Common myeloid progenitor, CD34-positive (primary cell): Measurements from ENCODE around the gene NAPA.
A peak's percentile ranks its signal among the peaks of the same experiment; 100 is the strongest.

ENCODE experiments used
- CTCF ChIA-PET: fragments of 350-600 bp; sonication (Branson Sonifier 250); formaldehyde crosslinking; loops from one replicate; lab custom pipeline; 2021; ENCODE audit warnings: antibody characterized with exemption; lab: Charles Lee
- POLR2A ChIA-PET: fragments of 350-600 bp; sonication (Branson Sonifier 250); formaldehyde crosslinking; loops from one replicate; lab custom pipeline; 2021; ENCODE audit warnings: antibody characterized with exemption; lab: Charles Lee
- DNase-seq, 3 donors: peaks; one replicate each; pipeline versions ENCODE4 v3.0.0 to v3.0.0-alpha.2; 2013
- H3K27ac ChIP-seq, 2 experiments: 1 replicate in 1 of 2; 2 replicates in 1 of 2; pipeline ENCODE4 v1.7.0; 2013; ENCODE audit warnings: inconsistent platforms in 2 of 2, low read length in 2 of 2, mild to moderate bottlenecking in 2 of 2, low read depth in 1 of 2, moderate library complexity in 1 of 2; ENCODE audit not compliant: severe bottlenecking in 2 of 2, insufficient read depth in 1 of 2, poor library complexity in 1 of 2
- H3K27me3 ChIP-seq, 5 experiments: replicated peaks in 2 of 5; 1 replicate in 3 of 5; 2 replicates in 2 of 5; pipeline versions ENCODE4 v1.6.1 to v1.7.0; 2013; ENCODE audit warnings: low read length in 4 of 5, mild to moderate bottlenecking in 2 of 5, moderate library complexity in 2 of 5, inconsistent platforms in 1 of 5; ENCODE audit not compliant: insufficient read depth in 5 of 5, control insufficient read depth in 4 of 5
- H3K36me3 ChIP-seq, 4 experiments: 1 replicate in 2 of 4; 2 replicates in 2 of 4; pipeline versions ENCODE4 v1.6.1 to v1.7.0; 2013; ENCODE audit warnings: low read length in 3 of 4, control low read depth in 1 of 4, mild to moderate bottlenecking in 1 of 4; ENCODE audit not compliant: control insufficient read depth in 4 of 4, insufficient read depth in 4 of 4
- H3K4me1 ChIP-seq, 4 experiments: 1 replicate in 3 of 4; 2 replicates in 1 of 4; pipeline versions ENCODE4 v1.6.1 to v1.7.1; 2013; ENCODE audit warnings: low read length in 3 of 4, mild to moderate bottlenecking in 3 of 4, control low read depth in 1 of 4, inconsistent platforms in 1 of 4, moderate library complexity in 1 of 4; ENCODE audit not compliant: control insufficient read depth in 4 of 4, insufficient read depth in 4 of 4; ENCODE audit errors: control extremely low read depth in 1 of 4
- H3K4me3 ChIP-seq, 7 experiments: 1 replicate in 4 of 7; 2 replicates in 3 of 7; pipeline versions ENCODE4 v1.5.1 to v1.7.0; 2013; ENCODE audit warnings: mild to moderate bottlenecking in 7 of 7, low read length in 6 of 7, moderate library complexity in 6 of 7, inconsistent platforms in 2 of 7, low read depth in 2 of 7, control low read depth in 1 of 7; ENCODE audit not compliant: insufficient read depth in 4 of 7, control insufficient read depth in 1 of 7; ENCODE audit errors: extremely low read depth in 1 of 7
- H3K9me3 ChIP-seq, 5 experiments: 1 replicate in 4 of 5; 2 replicates in 1 of 5; pipeline versions ENCODE4 v1.6.1 to v1.7.1; 2013; ENCODE audit warnings: low read length in 4 of 5, mild to moderate bottlenecking in 2 of 5, inconsistent platforms in 1 of 5, low read depth in 1 of 5, moderate library complexity in 1 of 5; ENCODE audit not compliant: control insufficient read depth in 4 of 5, insufficient read depth in 2 of 5; ENCODE audit errors: control extremely low read depth in 1 of 5
- WGBS: methylation state at CpG from one replicate; pipeline ENCODE4 v1.1.5; 2013; ENCODE audit not compliant: insufficient coverage; 5-methylcytosine and 5-hydroxymethylcytosine counted together

The NAPA gene

DNA sequence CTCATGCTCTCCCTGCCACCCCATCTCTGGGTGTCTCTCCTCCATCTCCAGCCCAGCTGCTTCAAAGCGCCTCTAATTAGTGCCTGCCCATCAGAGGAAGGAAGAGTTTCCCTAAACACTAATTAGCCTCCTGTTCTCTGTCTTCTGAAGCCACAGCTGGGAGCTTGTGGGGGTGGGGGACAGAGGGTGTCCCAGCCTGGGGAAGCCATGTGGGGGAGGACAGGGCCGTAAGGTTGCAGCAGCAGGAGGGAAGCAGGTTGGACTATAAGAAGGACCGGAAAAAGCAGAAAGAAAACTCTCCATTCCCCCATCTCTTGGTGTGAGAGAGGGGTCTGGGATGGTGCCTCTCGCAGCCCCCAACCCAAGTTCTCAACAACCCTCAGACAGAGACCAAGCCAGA is 69.3 kb downstream of the NAPA start:
- Histone ChIP-seq H3K36me3 (no peaks in the 10 kb centered on the region), H3K27me3 (peaks cover 3 to 87% (median 30%) of the 10 kb centered on the region in 5 experiments), H3K4me1 (peaks cover 2 to 32% (median 31%) of the 10 kb centered on the region in 4 experiments), H3K9me3 (peaks cover 0 to 2% (median 0%) of the 10 kb centered on the region in 5 experiments), H3K4me3 (peak overlapping the region in 3 of 7 experiments; percentile 13 to 51 (median 40)), H3K27ac (no peak overlapping the region)
- ChIA-PET CTCF (interaction anchor here (1.2 to 3.2 kb wide), 2 partner anchors 9 to 70 kb away, joined by 3 to 13 read pairs; partner anchors contain the start of gene NAPA), POLR2A (no interaction called here)
- 50% methylated on average over 1 of the region's 4 CpGs for WGBS
- DNase-seq: no peak

DNA sequence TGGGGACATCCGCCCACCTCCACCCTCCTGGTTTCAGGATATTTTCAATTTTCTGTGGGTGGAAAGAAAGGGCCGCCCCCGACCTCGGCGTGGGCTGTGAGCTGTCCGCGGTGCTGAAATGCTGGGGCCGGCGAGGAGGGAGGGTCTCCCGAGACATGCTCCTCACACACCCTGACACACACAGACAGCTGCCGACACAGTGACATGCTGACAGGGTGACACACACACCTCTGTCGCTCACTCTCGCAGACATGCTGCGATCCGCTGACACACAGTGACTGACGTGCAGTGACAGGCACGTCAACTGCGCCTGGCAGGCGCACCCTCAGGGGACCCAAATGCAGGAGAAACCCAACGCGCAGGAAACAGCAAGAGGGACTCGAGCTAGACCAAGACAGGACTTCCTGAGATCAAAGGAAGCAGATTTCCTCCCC is 70.5 kb downstream of the NAPA start:
- peaks cover 3 to 82% (median 30%) of the 10 kb centered on the region in 5 experiments for H3K27me3 ChIP-seq
- no peak overlapping the region for H3K4me3 ChIP-seq
- peaks cover 2 to 32% (median 31%) of the 10 kb centered on the region in 4 experiments for H3K4me1 ChIP-seq
- ChIA-PET CTCF (no interaction called here), POLR2A (interaction anchor here (0.6 to 1.0 kb wide), 2 partner anchors 11 to 263 kb away, joined by 3 read pairs; no protein-coding TSS in a partner anchor)
- no peaks in the 10 kb centered on the region for H3K36me3 ChIP-seq
- H3K27ac ChIP-seq: no peak overlapping the region
- peak in 2 of 3 donors; percentile 54 to 66 for DNase-seq
- H3K9me3 ChIP-seq: peaks cover 0 to 2% (median 0%) of the 10 kb centered on the region in 5 experiments
- 15% methylated on average over 13 of the region's 22 CpGs for WGBS

- 69% methylated on average over 11 of the region's 12 CpGs for WGBS
- peaks cover 0 to 74% (median 26%) of the 10 kb centered on the region in 5 experiments for H3K27me3 ChIP-seq
- POLR2A ChIA-PET: no interaction called here
- peaks cover 0 to 2% (median 0%) of the 10 kb centered on the region in 5 experiments for H3K9me3 ChIP-seq
- CTCF ChIA-PET: interaction anchor here (0.6 kb wide), 1 partner anchor 9 kb away, joined by 3 read pairs; no protein-coding TSS in a partner anchor
- DNase-seq: no peak
- H3K36me3 ChIP-seq: no peaks in the 10 kb centered on the region
- no peak overlapping the region for H3K27ac ChIP-seq
- H3K4me1 ChIP-seq: peaks cover 2 to 32% (median 31%) of the 10 kb centered on the region in 4 experiments
- no peak overlapping the region for H3K4me3 ChIP-seq
These were observed 71.5 kb downstream of the NAPA start for GRCh38 chr19:47443331-47443730.

DNA sequence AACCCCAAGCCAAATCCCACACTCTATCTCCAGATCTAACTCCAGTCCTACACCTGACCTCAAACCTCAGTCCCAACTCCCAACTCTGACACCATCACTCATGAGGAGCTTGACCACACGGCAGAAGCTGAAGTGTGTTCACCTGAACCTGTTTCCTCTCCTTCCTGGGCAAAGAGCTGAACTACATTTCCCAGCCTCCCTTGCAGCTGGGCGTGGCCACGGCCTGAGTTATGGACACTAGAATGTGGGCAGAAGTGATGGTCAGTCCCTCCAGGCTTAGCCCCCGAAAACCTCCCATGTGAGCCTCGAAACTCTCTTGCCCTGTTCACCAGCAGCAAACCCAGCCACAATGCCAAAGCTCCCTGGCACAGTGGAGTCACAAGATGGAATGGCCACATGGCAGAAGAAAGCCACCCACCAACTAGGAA is 76.1 kb downstream of the NAPA start:
- H3K27me3 ChIP-seq: peaks cover 0 to 48% (median 10%) of the 10 kb centered on the region in 5 experiments
- no peak overlapping the region for H3K4me3 ChIP-seq
- no peaks in the 10 kb centered on the region for H3K4me1 ChIP-seq
- H3K9me3 ChIP-seq: no peaks in the 10 kb centered on the region
- no peak overlapping the region for H3K27ac ChIP-seq
- CTCF ChIA-PET: interaction anchor here (0.9 to 7.9 kb wide), 7 partner anchors 8 to 260 kb away, joined by 3 to 64 read pairs (median 4); partner anchors contain the start of gene NAPA
- 50% methylated on average over 2 of the region's 5 CpGs for WGBS
- POLR2A ChIA-PET: interaction anchor here (0.5 kb wide), 1 partner anchor 8 kb away, joined by 4 read pairs; no protein-coding TSS in a partner anchor
- no peaks in the 10 kb centered on the region for H3K36me3 ChIP-seq
- no peak for DNase-seq
